ENCODE data around the gene KLHL24. TPM values are rescaled to one million over a fixed set of nuclear protein-coding genes. Genes with fewer than 3 reads are reported as not detected.
"Not testable (repeated sequence)": the region's sequence is repeated elsewhere in the genome, so short reads cannot be mapped to it uniquely, and the experiment has no call there.

KLHL24 gene
- total and polyA plus RNA-seq, 2 of the 13 experiments (the other 11 are each of a cell fraction or from before 2014, with no cell fraction given): 6.9 to 15.7 TPM

DNA sequence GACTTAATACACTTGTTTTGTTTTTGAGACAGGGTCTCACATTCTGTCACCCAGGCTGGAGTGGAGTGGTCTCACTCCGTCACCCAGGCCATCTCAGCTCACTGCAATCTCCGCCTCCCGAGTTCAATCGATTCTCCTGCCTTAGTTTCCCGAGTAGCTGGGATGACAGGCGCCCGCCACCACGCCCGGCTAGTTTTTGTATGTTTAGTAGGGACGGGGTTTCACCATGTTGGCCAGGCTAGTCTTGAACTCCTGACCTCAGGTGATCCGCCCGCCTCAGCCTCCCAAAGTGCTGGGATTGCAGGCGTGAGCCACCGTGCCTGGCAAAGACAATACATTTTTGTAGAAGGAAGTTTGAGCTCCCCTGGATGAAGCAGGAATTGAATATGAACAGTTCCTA lies 2.2 kb downstream of the KLHL24 start:
- H3K9me3 ChIP-seq (ENCODE audit: low read length); ATAC-seq; FAIRE-seq; in situ Hi-C loops (cut with HindIII; ENCODE audit: extremely low pct_ligation_motif_present, low pct_unique_long_range_greater_than_20kb); POLR2A ChIA-PET; DNase-seq (ENCODE audit: low spot score); CTCF ChIA-PET (ENCODE audit: low intra/inter-chr PET ratio, low total read pairs); BruUV-seq (replicated peaks); H3K27ac ChIP-seq (ENCODE audit: extremely low read length, insufficient read depth, low read length); H3K79me2 ChIP-seq (ENCODE audit: insufficient read depth, low read length); H2AFZ ChIP-seq (ENCODE audit: low read length); H3K27me3 ChIP-seq (ENCODE audit: control insufficient read depth in 1 of 2, insufficient read depth in 2 of 2, low read length in 2 of 2); H3K36me3 ChIP-seq (replicated peaks in 1 of 2; ENCODE audit: control insufficient read depth in 1 of 2, insufficient read depth in 2 of 2, low read length in 2 of 2): not testable (repeated sequence)
- H3K4me3 ChIP-seq (replicated peaks in 1 of 3; ENCODE audit: insufficient read depth in 1 of 3, low read depth in 2 of 3, low read length in 3 of 3): peak overlapping the region in 2 of 3 experiments; percentile 83 to 95; a peak in 4 of 6 replicates
- H3K9ac ChIP-seq (ENCODE audit: insufficient read depth, low read depth, low read length): peak overlapping the region; percentile 84
- H3K4me1 ChIP-seq (ENCODE audit: insufficient read depth, low read length): peaks cover 23% of the 10 kb centered on the region
- WGBS (ENCODE audit: low lambda C conversion rate): 88% methylated on average over 13 of the region's 14 CpGs
- H4K20me1 ChIP-seq (ENCODE audit: insufficient read depth, low read length): peaks cover 27% of the 10 kb centered on the region; the same call in 1 of the 2 replicates
- peak; percentile 54; the same call in 1 of the 2 replicates for TF ChIP-seq ZBTB38 (CRISPR knock-in tag; IDR thresholded peaks at IDR 0.05)
- H3K4me2 ChIP-seq (ENCODE audit: low read depth, low read length): peak overlapping the region; percentile 80
- intact Hi-C loops (cut with micrococcal nuclease; ENCODE audit: unreplicated experiment): loop anchor here (5.0 kb wide), 1 partner anchor 60 kb away; the partner anchor contains the start of gene YEATS2

DNA sequence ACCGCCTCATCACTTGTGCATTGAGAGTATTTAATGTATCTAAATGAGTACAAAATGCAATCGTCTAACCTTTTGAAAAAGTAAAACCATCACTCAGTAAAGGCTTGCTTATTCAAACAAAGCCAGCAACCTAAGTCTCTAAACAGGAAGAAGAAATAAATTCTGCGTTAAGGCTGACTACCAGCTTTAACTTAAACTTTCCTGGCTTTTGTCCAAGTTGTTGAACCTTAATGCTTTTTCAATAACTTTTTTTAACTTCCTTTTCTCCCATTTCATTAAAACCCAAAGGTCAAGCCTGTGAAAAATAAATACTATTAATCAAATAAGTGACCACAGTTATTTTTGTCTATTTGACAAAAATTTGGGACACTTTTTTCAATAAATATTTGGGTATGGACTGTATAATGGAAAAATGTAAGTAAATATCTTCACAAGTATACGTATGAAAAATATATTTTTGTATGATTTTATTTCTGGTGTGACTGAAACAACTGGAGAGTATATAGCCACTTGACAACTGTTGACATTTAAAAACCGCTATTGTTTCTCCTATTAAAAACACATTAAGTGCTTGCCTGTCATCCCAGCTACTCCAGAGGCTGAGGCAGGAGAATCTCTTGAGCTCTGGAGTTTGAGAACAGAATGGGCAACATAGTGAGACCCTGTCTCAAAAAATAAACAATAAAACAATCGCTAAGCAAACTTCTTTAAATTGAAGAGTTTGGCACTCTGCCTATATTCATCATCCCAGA lies 2.9 kb downstream of the KLHL24 start:
- no peaks in the 10 kb centered on the region for H3K27me3 ChIP-seq (ENCODE audit: control insufficient read depth in 1 of 2, insufficient read depth in 2 of 2, low read length in 2 of 2)
- TF ChIP-seq NFIB (CRISPR knock-in tag; IDR thresholded peaks at IDR 0.05; ENCODE audit: borderline replicate concordance) (no peak), GFI1 (CRISPR knock-in tag; IDR thresholded peaks at IDR 0.05; ENCODE audit: borderline replicate concordance) (no peak), GTF2F1 (IDR thresholded peaks at IDR 0.05; ENCODE audit: low read length) (no peak), HDAC1 (CRISPR knock-in tag; IDR thresholded peaks at IDR 0.05) (no peak), ZNF30 (CRISPR knock-in tag; IDR thresholded peaks at IDR 0.05) (no peak), MLLT10 (CRISPR knock-in tag; IDR thresholded peaks at IDR 0.05) (no peak), CEBPB (IDR thresholded peaks at IDR 0.05; ENCODE audit: borderline replicate concordance, low read depth, low read length) (no peak), ETV6 (CRISPR knock-in tag; conservative IDR thresholded peaks at IDR 0.05) (no peak), ZNF670 (CRISPR knock-in tag; IDR thresholded peaks at IDR 0.05; ENCODE audit: borderline replicate concordance) (no peak)
- TF ChIP-seq, protein P1, sequence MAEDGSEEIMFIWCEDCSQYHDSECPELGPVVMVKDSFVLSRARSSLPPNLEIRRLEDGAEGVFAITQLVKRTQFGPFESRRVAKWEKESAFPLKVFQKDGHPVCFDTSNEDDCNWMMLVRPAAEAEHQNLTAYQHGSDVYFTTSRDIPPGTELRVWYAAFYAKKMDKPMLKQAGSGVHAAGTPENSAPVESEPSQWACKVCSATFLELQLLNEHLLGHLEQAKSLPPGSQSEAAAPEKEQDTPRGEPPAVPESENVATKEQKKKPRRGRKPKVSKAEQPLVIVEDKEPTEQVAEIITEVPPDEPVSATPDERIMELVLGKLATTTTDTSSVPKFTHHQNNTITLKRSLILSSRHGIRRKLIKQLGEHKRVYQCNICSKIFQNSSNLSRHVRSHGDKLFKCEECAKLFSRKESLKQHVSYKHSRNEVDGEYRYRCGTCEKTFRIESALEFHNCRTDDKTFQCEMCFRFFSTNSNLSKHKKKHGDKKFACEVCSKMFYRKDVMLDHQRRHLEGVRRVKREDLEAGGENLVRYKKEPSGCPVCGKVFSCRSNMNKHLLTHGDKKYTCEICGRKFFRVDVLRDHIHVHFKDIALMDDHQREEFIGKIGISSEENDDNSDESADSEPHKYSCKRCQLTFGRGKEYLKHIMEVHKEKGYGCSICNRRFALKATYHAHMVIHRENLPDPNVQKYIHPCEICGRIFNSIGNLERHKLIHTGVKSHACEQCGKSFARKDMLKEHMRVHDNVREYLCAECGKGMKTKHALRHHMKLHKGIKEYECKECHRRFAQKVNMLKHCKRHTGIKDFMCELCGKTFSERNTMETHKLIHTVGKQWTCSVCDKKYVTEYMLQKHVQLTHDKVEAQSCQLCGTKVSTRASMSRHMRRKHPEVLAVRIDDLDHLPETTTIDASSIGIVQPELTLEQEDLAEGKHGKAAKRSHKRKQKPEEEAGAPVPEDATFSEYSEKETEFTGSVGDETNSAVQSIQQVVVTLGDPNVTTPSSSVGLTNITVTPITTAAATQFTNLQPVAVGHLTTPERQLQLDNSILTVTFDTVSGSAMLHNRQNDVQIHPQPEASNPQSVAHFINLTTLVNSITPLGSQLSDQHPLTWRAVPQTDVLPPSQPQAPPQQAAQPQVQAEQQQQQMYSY (CRISPR knock-in tag; IDR thresholded peaks at IDR 0.05): no peak
- TF ChIP-seq, protein P2, sequence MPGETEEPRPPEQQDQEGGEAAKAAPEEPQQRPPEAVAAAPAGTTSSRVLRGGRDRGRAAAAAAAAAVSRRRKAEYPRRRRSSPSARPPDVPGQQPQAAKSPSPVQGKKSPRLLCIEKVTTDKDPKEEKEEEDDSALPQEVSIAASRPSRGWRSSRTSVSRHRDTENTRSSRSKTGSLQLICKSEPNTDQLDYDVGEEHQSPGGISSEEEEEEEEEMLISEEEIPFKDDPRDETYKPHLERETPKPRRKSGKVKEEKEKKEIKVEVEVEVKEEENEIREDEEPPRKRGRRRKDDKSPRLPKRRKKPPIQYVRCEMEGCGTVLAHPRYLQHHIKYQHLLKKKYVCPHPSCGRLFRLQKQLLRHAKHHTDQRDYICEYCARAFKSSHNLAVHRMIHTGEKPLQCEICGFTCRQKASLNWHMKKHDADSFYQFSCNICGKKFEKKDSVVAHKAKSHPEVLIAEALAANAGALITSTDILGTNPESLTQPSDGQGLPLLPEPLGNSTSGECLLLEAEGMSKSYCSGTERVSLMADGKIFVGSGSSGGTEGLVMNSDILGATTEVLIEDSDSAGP (CRISPR knock-in tag; IDR thresholded peaks at IDR 0.05; ENCODE audit: borderline replicate concordance): no peak
- no peak overlapping the region for H2AFZ ChIP-seq (ENCODE audit: low read length)
- peaks cover 29% of the 10 kb centered on the region; the same call in 1 of the 2 replicates for H4K20me1 ChIP-seq (ENCODE audit: insufficient read depth, low read length)
- H3K4me2 ChIP-seq (ENCODE audit: low read depth, low read length): no peak overlapping the region; the same call in 1 of the 2 replicates
- peaks cover 6% of the 10 kb centered on the region for H3K79me2 ChIP-seq (ENCODE audit: insufficient read depth, low read length)
- H3K9ac ChIP-seq (ENCODE audit: insufficient read depth, low read depth, low read length): no peak overlapping the region
- POLR2A ChIA-PET: no interaction called here
- no peak overlapping the region for H3K27ac ChIP-seq (ENCODE audit: extremely low read length, insufficient read depth, low read length)
- no peak overlapping the region for H3K4me3 ChIP-seq (replicated peaks in 1 of 3; ENCODE audit: insufficient read depth in 1 of 3, low read depth in 2 of 3, low read length in 3 of 3)
- no peak for ATAC-seq
- intact Hi-C loops (cut with micrococcal nuclease; ENCODE audit: unreplicated experiment): loop anchor here (5.0 kb wide), 1 partner anchor 59 kb away; the partner anchor contains the start of gene YEATS2
- peaks cover 21% of the 10 kb centered on the region for H3K4me1 ChIP-seq (ENCODE audit: insufficient read depth, low read length)
- no peak for DNase-seq (ENCODE audit: low spot score)
- H3K9me3 ChIP-seq (ENCODE audit: low read length): no peaks in the 10 kb centered on the region
- BruUV-seq (replicated peaks): no TSS peak
- 94% methylated on average over 6 of the region's 6 CpGs for WGBS (ENCODE audit: low lambda C conversion rate)
- no peak for FAIRE-seq
- CTCF ChIA-PET (ENCODE audit: low intra/inter-chr PET ratio, low total read pairs): no interaction called here
- no peaks in the 10 kb centered on the region for H3K36me3 ChIP-seq (replicated peaks in 1 of 2; ENCODE audit: control insufficient read depth in 1 of 2, insufficient read depth in 2 of 2, low read length in 2 of 2)
- in situ Hi-C loops (cut with HindIII; ENCODE audit: extremely low pct_ligation_motif_present, low pct_unique_long_range_greater_than_20kb): no loop called here

All from HepG2 (cell line).